Stimulated activated CD8-positive, alpha-beta memory T cell treated with anti-CD3 and anti-CD28 coated beads, Interleukin-12 subunit alpha, Interleukin-12 subunit beta, amount 100 ng/mL, for 24 hours (primary cell): ENCODE data around the gene HCFC1R1.

Source experiments
- DNase-seq: peaks from one replicate; pipeline ENCODE4 v3.0.0-alpha.2; 2020; ENCODE audit errors: extremely low read depth

The HCFC1R1 gene

GRCh38 chr16:2975161-2975795, 48.5 kb downstream of the HCFC1R1 start:
- no peak for DNase-seq

GRCh38 chr16:2974319-2975056, 49.3 kb downstream of the HCFC1R1 start:
- DNase-seq = no peak

GRCh38 chr16:2973605-2974318, 50.0 kb downstream of the HCFC1R1 start:
- no peak for DNase-seq

GRCh38 chr16:2973093-2973492, 50.6 kb downstream of the HCFC1R1 start:
- no peak for DNase-seq
